Heart left ventricle (tissue), 16 donors: ENCODE measurements around the gene TAT. TPM values are rescaled to one million over a fixed set of nuclear protein-coding genes. Genes with fewer than 3 reads are reported as not detected.
A peak's percentile ranks its signal among the peaks of the same experiment; 100 is the strongest.

Experiments
- ATAC-seq, 4 donors: fragments of 200-7000 bp; cut with Tn5 transposase; one replicate each; pipeline ENCODE4 v1.9.1; 2020 to 2022; ENCODE audit warnings: moderate library complexity in 4 of 4, mild to moderate bottlenecking in 3 of 4, moderate number of reproducible peaks in 1 of 4
- DNase-seq, 5 donors: peaks; one replicate each; pipeline ENCODE4 v3.0.0-alpha.2; 2020
- H3K27ac ChIP-seq, 12 donors: fragments of 200-600 bp; sonication (generic) in 4 of 12; one replicate each; pipeline versions ENCODE4 v1.5.0 to v1.8.0; 2016 to 2022; ENCODE audit warnings: mild to moderate bottlenecking in 2 of 12
- H3K27me3 ChIP-seq, 9 donors: fragments of 200-600 bp; sonication (generic) in 2 of 9; one replicate each; pipeline versions ENCODE4 v1.5.1 to v1.8.0; 2016 to 2022; ENCODE audit warnings: mild to moderate bottlenecking in 3 of 9
- H3K36me3 ChIP-seq, 9 donors: fragments of 200-600 bp; sonication (generic) in 2 of 9; one replicate each; pipeline versions ENCODE4 v1.5.0 to v1.8.0; 2018 to 2022; ENCODE audit warnings: mild to moderate bottlenecking in 2 of 9
- H3K4me1 ChIP-seq, 12 donors: fragments of 200-600 bp; sonication (generic) in 4 of 12; one replicate each; pipeline versions ENCODE4 v1.5.0 to v1.8.0; 2016 to 2022; ENCODE audit warnings: mild to moderate bottlenecking in 3 of 12
- H3K4me3 ChIP-seq, 12 donors: fragments of 200-600 bp; sonication (generic) in 4 of 12; one replicate each; pipeline versions ENCODE4 v1.5.0 to v1.8.0; 2017 to 2022; ENCODE audit warnings: mild to moderate bottlenecking in 9 of 12, moderate library complexity in 4 of 12
- H3K9me3 ChIP-seq, 12 donors: fragments of 200-600 bp; sonication (generic) in 4 of 12; one replicate each; pipeline versions ENCODE4 v1.5.0 to v1.8.0; 2016 to 2022; ENCODE audit warnings: mild to moderate bottlenecking in 1 of 12
- POLR2A ChIP-seq, 2 donors: fragments of 450-650 bp; IDR thresholded peaks; one replicate each; pipeline ENCODE4 v1.6.1; 2017; ENCODE audit warnings: antibody characterized with exemption in 2 of 2, mild to moderate bottlenecking in 2 of 2, moderate library complexity in 2 of 2
- WGBS, 4 donors: extraction: QIAGEN DNeasy Blood & Tissue Kit in 2 of 4; methylation state at CpG; one replicate each; pipeline versions ENCODE4 v1.1.5 to v1.1.7; 2013 to 2018; 5-methylcytosine and 5-hydroxymethylcytosine counted together
- intact Hi-C, 10 donors: fragments of 100-400 bp; cut with DNase I; formaldehyde crosslinking; loops; one replicate each; pipeline versions ENCODE4 v1.11.1 to v1.14.2; 2022
- long read RNA-seq, 3 donors: library from polyadenylated mRNA; unstranded; transcript quantifications; one replicate each; pipeline ENCODE4 v2.0.0, GENCODE V29; 2020 to 2021
- polyA plus RNA-seq, 2 donors: library from polyadenylated mRNA; stranded (reverse); fragments of 200-250 nt; gene quantifications; one replicate each; pipeline ENCODE4 v1.2.3, GENCODE V29; 2013
- total RNA-seq, 9 donors: library from RNA; depleted of rRNA in 2 of 9; stranded (reverse); fragments of >200 nt in 2 of 9; fragmentation: NEBNext Ultra II Directional in 3 of 9; extraction: Animal tissue kit (Norgen Biotek cat#: 25700) in 3 of 9; gene quantifications; one replicate each; pipeline versions ENCODE4 v1.1.0 to v1.2.4, GENCODE V29; 2016 to 2023
- TF ChIP-seq, protein P1 (sequence below), 12 donors: fragments of 200-600 bp; sonication (generic) in 4 of 12; IDR thresholded peaks; one replicate each; pipeline versions ENCODE4 v1.5.0 to v1.8.0; 2018 to 2022; ENCODE audit warnings: antibody characterized with exemption in 12 of 12, mild to moderate bottlenecking in 5 of 12
- donor health status: ischemic (EF 13 %, LVEDD 7.1; RV severe dilation, severe dysfunction).
- donor health status: healthy with polysubstance abuse.
- donor health status: DM: no; HTN: yes; CAD: no.
- donor health status: DM: no; HTN: no; CAD: no.
- donor health status: ischemic (EF 25% LVEDD 6.9; RV normal size, moderate dysfunction).
- donor health status: ischemic (EF 25% LVEDD 5.7; RV mildly dilated, moderate dysfunction).
- donor health status: healthy.
- donor health status: DM: yes; HTN: yes; CAD: no.
- donor health status: ischemic (EF 35%, LVEDD 5.7; RV mildly dilated, moderate dysfunction).
- donor health status: nonischemic (EF 11% LVEDD 7.7; RV severe dilation, severe dysfunction).
- donor health status: DM: yes; HTN: yes; CAD: no.
- donor health status: PGD.
- donor health status: ischemic (EF 29% LVEDD 5.4; RV normal size, mild dysfunction).
- donor health status: nonischemic (EF 23%, LVEDD 6.1; RV moderate dilation, normal function).

The TAT gene
- total RNA-seq (under 1 TPM in 2 of 9 donors, not detected in 7; 0.05 to 0.50 TPM), polyA plus RNA-seq (not detected)
- long read RNA-seq, donor 1 = 0 reads
- long read RNA-seq, donor 2 = 0 reads
- long read RNA-seq, donor 3 = 0 reads

DNA sequence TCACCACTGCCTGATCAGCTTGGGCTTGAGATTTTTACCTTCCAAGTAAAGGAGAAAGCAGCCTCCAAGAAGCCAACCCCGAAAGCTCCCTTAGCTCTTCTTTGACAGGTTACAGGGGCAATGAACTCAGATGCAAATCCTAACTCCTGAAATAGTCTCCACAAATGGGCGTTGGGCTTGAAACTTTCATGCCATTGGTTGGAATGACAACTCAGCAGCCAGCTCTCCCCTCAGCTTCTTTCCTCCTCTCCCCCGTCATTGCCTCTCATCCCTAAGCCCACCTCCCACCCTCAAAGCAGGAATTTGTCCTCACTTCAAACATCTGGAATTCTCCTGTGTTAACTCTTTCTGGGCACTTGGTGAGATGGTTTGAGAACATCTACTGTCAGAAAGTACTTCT lies at the start of gene TAT:
Gene TAT, minus strand, starts transcription at position 122 of the 400 bp plus-strand sequence. CDS start 677 bp downstream, outside the sequence.
- intact Hi-C loops = no loop called here

DNA sequence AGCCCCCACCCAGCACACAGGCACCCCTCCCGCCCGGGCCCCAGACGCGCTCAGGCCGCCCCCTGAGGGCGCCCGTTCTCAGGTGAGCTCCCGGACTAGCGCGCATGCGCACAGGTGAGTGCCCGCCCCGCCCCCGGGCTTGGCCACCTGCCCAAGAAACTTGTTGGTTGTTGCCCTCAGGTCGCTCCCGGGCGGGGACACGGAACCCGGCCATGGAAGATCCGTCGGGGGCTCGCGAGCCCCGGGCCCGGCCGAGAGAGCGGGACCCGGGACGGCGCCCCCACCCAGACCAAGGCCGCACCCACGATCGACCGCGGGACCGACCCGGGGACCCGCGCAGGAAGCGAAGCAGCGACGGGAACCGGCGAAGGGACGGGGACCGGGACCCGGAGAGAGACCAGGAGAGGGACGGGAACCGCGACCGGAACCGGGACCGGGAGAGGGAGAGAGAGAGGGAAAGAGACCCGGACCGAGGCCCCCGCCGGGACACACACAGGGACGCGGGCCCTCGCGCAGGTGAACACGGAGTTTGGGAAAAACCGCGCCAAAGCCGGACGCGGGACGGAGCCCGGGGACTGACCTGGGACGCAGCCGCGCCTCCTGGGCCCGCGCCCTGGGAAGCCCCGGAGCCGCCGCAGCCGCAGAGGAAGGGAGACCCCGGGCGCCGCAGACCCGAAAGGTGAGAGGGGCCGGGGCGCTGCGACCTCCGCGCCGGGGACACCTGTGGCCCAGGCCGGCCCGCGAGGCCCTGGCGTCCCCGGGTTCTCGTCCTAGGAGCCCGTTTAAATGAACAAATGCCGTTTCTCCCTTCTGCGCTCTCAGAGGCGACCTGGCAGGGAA lies 49.3 kb upstream of the TAT start, which contains the start of gene MARVELD3:
Gene MARVELD3, plus strand, starts transcription at position 167 of the 840 bp plus-strand sequence. Its CDS starts 46 bp downstream, at position 213.
- Histone ChIP-seq H3K4me3 (peak within 1 kb of the TSS in 11 of 12 donors; percentile 27 to 48 (median 36)), H3K27me3 (peaks cover 8 to 65% (median 32%) of the 10 kb centered on the region in 9 donors), H3K4me1 (peaks cover 0 to 18% (median 10%) of the 10 kb centered on the region in 12 donors), H3K27ac (no peak within 1 kb of the TSS), H3K36me3 (no peaks in the 10 kb centered on the region), H3K9me3 (peaks cover 0 to 9% (median 0%) of the 10 kb centered on the region in 12 donors)
- DNase-seq = no peak
- WGBS, 4 donors = 1 to 2% (median 1%) methylated on average over 32 to 98 of the region's 98 CpGs
- no peak for TF ChIP-seq POLR2A (IDR thresholded peaks at IDR 0.05)
- TF ChIP-seq, protein P1, sequence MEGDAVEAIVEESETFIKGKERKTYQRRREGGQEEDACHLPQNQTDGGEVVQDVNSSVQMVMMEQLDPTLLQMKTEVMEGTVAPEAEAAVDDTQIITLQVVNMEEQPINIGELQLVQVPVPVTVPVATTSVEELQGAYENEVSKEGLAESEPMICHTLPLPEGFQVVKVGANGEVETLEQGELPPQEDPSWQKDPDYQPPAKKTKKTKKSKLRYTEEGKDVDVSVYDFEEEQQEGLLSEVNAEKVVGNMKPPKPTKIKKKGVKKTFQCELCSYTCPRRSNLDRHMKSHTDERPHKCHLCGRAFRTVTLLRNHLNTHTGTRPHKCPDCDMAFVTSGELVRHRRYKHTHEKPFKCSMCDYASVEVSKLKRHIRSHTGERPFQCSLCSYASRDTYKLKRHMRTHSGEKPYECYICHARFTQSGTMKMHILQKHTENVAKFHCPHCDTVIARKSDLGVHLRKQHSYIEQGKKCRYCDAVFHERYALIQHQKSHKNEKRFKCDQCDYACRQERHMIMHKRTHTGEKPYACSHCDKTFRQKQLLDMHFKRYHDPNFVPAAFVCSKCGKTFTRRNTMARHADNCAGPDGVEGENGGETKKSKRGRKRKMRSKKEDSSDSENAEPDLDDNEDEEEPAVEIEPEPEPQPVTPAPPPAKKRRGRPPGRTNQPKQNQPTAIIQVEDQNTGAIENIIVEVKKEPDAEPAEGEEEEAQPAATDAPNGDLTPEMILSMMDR (IDR thresholded peaks at IDR 0.05) = no peak
- peak in 1 of 4 donors; percentile 33 for ATAC-seq
- intact Hi-C loops = no loop called here

More for the DNA sequence above, at the start of gene TAT:
- Histone ChIP-seq H3K27ac (no peak within 1 kb of the TSS), H3K27me3 (peaks cover 0 to 22% (median 2%) of the 10 kb centered on the region in 9 donors), H3K4me3 (no peak within 1 kb of the TSS), H3K9me3 (no peaks in the 10 kb centered on the region), H3K36me3 (no peaks in the 10 kb centered on the region), H3K4me1 (no peaks in the 10 kb centered on the region)
- TF ChIP-seq, protein P1 (IDR thresholded peaks at IDR 0.05) = no peak
- no peak for TF ChIP-seq POLR2A (IDR thresholded peaks at IDR 0.05)
- DNase-seq = no peak
- whole genome bisulfite sequencing, 4 donors = 13 to 21% (median 18%) methylated on average over 3 of the region's 3 CpGs
- no peak for ATAC-seq

DNA sequence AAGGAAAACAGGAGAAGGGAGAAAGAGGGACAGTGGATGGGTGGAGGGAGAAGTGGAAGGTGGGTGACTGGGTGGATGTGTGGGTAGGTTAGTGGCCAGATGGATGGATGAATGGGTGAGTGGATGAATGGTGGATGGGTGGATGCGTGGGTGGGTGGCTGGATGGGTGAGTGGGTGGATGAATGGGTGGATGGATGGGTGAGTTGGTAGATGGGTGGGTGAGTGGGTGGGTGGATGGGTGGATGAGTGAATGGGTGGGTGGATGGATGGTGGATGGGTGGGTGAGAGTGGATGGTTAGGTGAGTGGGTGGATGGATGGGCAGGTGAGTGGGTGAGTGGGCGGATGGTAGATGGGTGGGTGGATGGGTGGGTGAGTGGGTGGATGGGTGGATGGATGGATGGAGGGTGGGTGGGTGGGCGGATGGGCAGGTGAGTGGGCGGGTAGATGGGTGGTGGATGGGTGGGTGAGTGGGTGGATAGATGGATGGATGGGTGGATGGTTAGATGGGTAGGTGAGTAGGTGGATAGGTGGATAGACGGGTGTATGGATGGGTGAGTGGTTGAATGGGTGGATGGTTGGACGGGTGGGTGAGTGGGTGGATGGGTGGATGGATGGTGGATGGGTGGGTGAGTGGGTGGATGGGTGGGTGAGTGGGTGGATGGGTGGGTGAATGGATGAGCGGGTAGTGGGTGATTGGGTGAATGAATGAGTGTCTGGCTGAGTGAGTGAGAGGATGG lies 48.4 kb upstream of the TAT start:
- TF ChIP-seq, protein P1 (IDR thresholded peaks at IDR 0.05) = no peak
- TF ChIP-seq POLR2A (IDR thresholded peaks at IDR 0.05) = no peak
- DNase-seq = no peak
- Histone ChIP-seq H3K36me3 (no peaks in the 10 kb centered on the region), H3K4me3 (no peak overlapping the region), H3K27ac (no peak overlapping the region), H3K4me1 (peaks cover 0 to 18% (median 10%) of the 10 kb centered on the region in 12 donors), H3K9me3 (peaks cover 0 to 9% (median 0%) of the 10 kb centered on the region in 12 donors), H3K27me3 (peaks cover 8 to 70% (median 32%) of the 10 kb centered on the region in 9 donors)
- 90 to 93% (median 90%) methylated on average over 7 of the region's 7 CpGs for WGBS, 4 donors
- intact Hi-C loops = no loop called here
- ATAC-seq = peak in 1 of 4 donors; percentile 14
